Keratinocyte (primary cell): ENCODE results near the gene DIS3. TPM values are rescaled to one million over a fixed set of nuclear protein-coding genes. Genes with fewer than 3 reads are reported as not detected.

ENCODE experiments used
- DNase-seq: peaks from one replicate; pipeline ENCODE4 v3.0.0-alpha.2; 2011; ENCODE audit warnings: low read depth, missing footprints, low spot score
- FAIRE-seq: peaks from 2 replicates; lab custom pipeline; 2011; peaks lifted over from hg19 to GRCh38; lab: Jason Lieb, UNC
- H2AFZ ChIP-seq: 2 replicates; pipeline ENCODE4 v1.6.0; 2012; ENCODE audit warnings: low read length, control low read depth, inconsistent platforms; ENCODE audit not compliant: control insufficient read depth
- H3K27ac ChIP-seq: 2 replicates; pipeline ENCODE4 v1.5.1; 2011; ENCODE audit warnings: low read length; ENCODE audit not compliant: control insufficient read depth, insufficient read depth
- H3K27me3 ChIP-seq: 3 replicates; pipeline ENCODE4 v1.6.0; 2011; ENCODE audit warnings: low read length; ENCODE audit not compliant: control insufficient read depth, insufficient read depth; ENCODE audit errors: extremely low read depth
- H3K36me3 ChIP-seq, 2 experiments: 2 replicates in 1 of 2; 3 replicates in 1 of 2; pipeline ENCODE4 v1.5.1; 2011; ENCODE audit warnings: low read length in 2 of 2, mild to moderate bottlenecking in 1 of 2; ENCODE audit not compliant: control insufficient read depth in 2 of 2, insufficient read depth in 2 of 2; ENCODE audit errors: extremely low read depth in 1 of 2
- H3K4me1 ChIP-seq: 3 replicates; pipeline ENCODE4 v1.5.1; 2011; ENCODE audit warnings: low read length; ENCODE audit not compliant: control insufficient read depth, insufficient read depth; ENCODE audit errors: extremely low read depth
- H3K4me2 ChIP-seq: 3 replicates; pipeline ENCODE4 v1.6.0; 2011; ENCODE audit warnings: low read depth, low read length; ENCODE audit not compliant: control insufficient read depth, insufficient read depth; ENCODE audit errors: extremely low read depth
- H3K4me3 ChIP-seq, 3 experiments: fragments of 200-600 bp in 1 of 3; sonication (generic) in 1 of 3; 2 replicates in 2 of 3; 3 replicates in 1 of 3; pipeline ENCODE4 v1.5.1; 2011 to 2016; ENCODE audit warnings: low read length in 3 of 3, mild to moderate bottlenecking in 3 of 3, control low read depth in 2 of 3, inconsistent platforms in 1 of 3, low read depth in 1 of 3, mixed read lengths in 1 of 3, mixed run types in 1 of 3, moderate library complexity in 1 of 3; ENCODE audit not compliant: control insufficient read depth in 2 of 3, insufficient read depth in 2 of 3; ENCODE audit errors: extremely low read depth in 1 of 3
- H3K79me2 ChIP-seq: 2 replicates; pipeline ENCODE4 v1.6.0; 2012; ENCODE audit warnings: low read length; ENCODE audit not compliant: control insufficient read depth, insufficient read depth
- H3K9ac ChIP-seq: 3 replicates; pipeline ENCODE4 v1.6.0; 2011; ENCODE audit warnings: low read length; ENCODE audit not compliant: control insufficient read depth, insufficient read depth; ENCODE audit errors: extremely low read depth
- H3K9me1 ChIP-seq: 3 replicates; pipeline ENCODE4 v1.6.0; 2011; ENCODE audit warnings: low read length; ENCODE audit not compliant: control insufficient read depth, insufficient read depth; ENCODE audit errors: extremely low read depth
- H3K9me3 ChIP-seq: 2 replicates; pipeline ENCODE4 v1.5.1; 2012; ENCODE audit warnings: low read depth, low read length; ENCODE audit not compliant: control insufficient read depth
- H4K20me1 ChIP-seq: 3 replicates; pipeline ENCODE4 v1.6.0; 2011; ENCODE audit warnings: low read length; ENCODE audit not compliant: control insufficient read depth, insufficient read depth; ENCODE audit errors: extremely low read depth
- CTCF ChIP-seq, 3 experiments: IDR thresholded peaks in 1 of 3; conservative IDR thresholded peaks in 1 of 3; optimal IDR thresholded peaks in 1 of 3; 2 replicates in 2 of 3; 3 replicates in 1 of 3; pipeline versions ENCODE3 to v1.5.1; 2011; ENCODE audit warnings: low read length in 3 of 3, mild to moderate bottlenecking in 3 of 3, moderate library complexity in 2 of 3, control low read depth in 1 of 3, inconsistent platforms in 1 of 3; ENCODE audit not compliant: insufficient read depth in 2 of 3; ENCODE audit errors: extremely low read depth in 1 of 3
- EZH2 ChIP-seq: IDR thresholded peaks from one replicate; pipeline ENCODE4 v1.6.1; 2012; ENCODE audit warnings: inconsistent platforms, mild to moderate bottlenecking, low read length, moderate library complexity
- dilution Hi-C: fragments of 300-500 bp; cut with MboI; formaldehyde crosslinking; loops from one replicate; pipeline ENCODE4 v1.7.0; 2020; ENCODE audit warnings: low sequenced_read_pairs; ENCODE audit not compliant: extremely low pct_ligation_motif_present
- polyA plus RNA-seq, 5 experiments: library from polyadenylated mRNA; depleted of rRNA in 3 of 5; stranded (reverse) in 3 of 5; stranded (forward) in 1 of 5; unstranded in 1 of 5; fragments of >200 nt; gene quantifications; 1 replicate in 1 of 5; 2 replicates in 3 of 5; 3 replicates in 1 of 5; pipeline versions ENCODE4 v1.2.1 to v1.2.3, GENCODE V29; 2011 to 2012; ENCODE audit warnings: missing spikeins in 2 of 5, low read depth in 1 of 5, low replicate concordance in 1 of 5

DIS3 gene
- polyA plus RNA-seq, 1 donor (not counting 4 experiments of a cell fraction or from before 2014, with no cell fraction given): 44.7 TPM

- peaks cover 0 to 5% of the 10 kb centered on the region in 2 experiments for H3K36me3 ChIP-seq
- FAIRE-seq: no peak
- dilution Hi-C loops: no loop called here
Observed at GRCh38 chr13:72798817-72799216, 17.1 kb upstream of the DIS3 start.

GRCh38 chr13:72792640-72793039 is 10.9 kb upstream of the DIS3 start:
- no peaks in the 10 kb centered on the region for H3K4me1 ChIP-seq
- no peak overlapping the region for H3K27ac ChIP-seq
- H2AFZ ChIP-seq: no peak overlapping the region
- FAIRE-seq (no peak), DNase-seq (no peak)
- no peaks in the 10 kb centered on the region for H3K9me1 ChIP-seq
- peaks cover 11% of the 10 kb centered on the region for H3K79me2 ChIP-seq
- dilution Hi-C loops: no loop called here
- H3K36me3 ChIP-seq: peaks cover 0 to 4% of the 10 kb centered on the region in 2 experiments
- no peak overlapping the region for H3K9ac ChIP-seq
- H3K4me3 ChIP-seq: no peak overlapping the region
- H4K20me1 ChIP-seq: no peaks in the 10 kb centered on the region
- no peaks in the 10 kb centered on the region for H3K27me3 ChIP-seq
- no peaks in the 10 kb centered on the region for H3K9me3 ChIP-seq
- TF ChIP-seq CTCF (optimal IDR thresholded peaks at IDR 0.05 in 1 of 3, IDR thresholded peaks at IDR 0.05 in 1 of 3, conservative IDR thresholded peaks at IDR 0.05 in 1 of 3; ENCODE audit: extremely low read depth in 1 of 3, insufficient read depth in 2 of 3, low read length in 3 of 3) (no peak), EZH2 (no peak)
- H3K4me2 ChIP-seq: no peak overlapping the region

More at GRCh38 chr13:72798817-72799216, 17.1 kb upstream of the DIS3 start:
- no peak overlapping the region for H3K4me2 ChIP-seq
- H3K27me3 ChIP-seq: no peaks in the 10 kb centered on the region
- H3K27ac ChIP-seq: no peak overlapping the region
- H3K9me3 ChIP-seq: no peaks in the 10 kb centered on the region
- H2AFZ ChIP-seq: no peak overlapping the region
- H4K20me1 ChIP-seq: no peaks in the 10 kb centered on the region
- no peak overlapping the region for H3K4me3 ChIP-seq
- H3K4me1 ChIP-seq: peaks cover 4% of the 10 kb centered on the region
- no peaks in the 10 kb centered on the region for H3K79me2 ChIP-seq
- no peak for DNase-seq
- H3K9me1 ChIP-seq: no peaks in the 10 kb centered on the region
- TF ChIP-seq CTCF (optimal IDR thresholded peaks at IDR 0.05 in 1 of 3, IDR thresholded peaks at IDR 0.05 in 1 of 3, conservative IDR thresholded peaks at IDR 0.05 in 1 of 3; ENCODE audit: extremely low read depth in 1 of 3, insufficient read depth in 2 of 3, low read length in 3 of 3) (no peak), EZH2 (no peak)
- H3K9ac ChIP-seq: no peak overlapping the region
